Inflammatory macrophage treated with lipopolysaccharide for 4 hours (primary cell): Measurements from ENCODE around the gene CRAMP1.

ENCODE experiments used
- DNase-seq: peaks from one replicate; pipeline ENCODE4 v3.0.0-alpha.2; 2020

Gene CRAMP1

GRCh38 chr16:1723450-1724147, 111.4 kb downstream of the CRAMP1 start:
- DNase-seq: peak; percentile 52

DNA sequence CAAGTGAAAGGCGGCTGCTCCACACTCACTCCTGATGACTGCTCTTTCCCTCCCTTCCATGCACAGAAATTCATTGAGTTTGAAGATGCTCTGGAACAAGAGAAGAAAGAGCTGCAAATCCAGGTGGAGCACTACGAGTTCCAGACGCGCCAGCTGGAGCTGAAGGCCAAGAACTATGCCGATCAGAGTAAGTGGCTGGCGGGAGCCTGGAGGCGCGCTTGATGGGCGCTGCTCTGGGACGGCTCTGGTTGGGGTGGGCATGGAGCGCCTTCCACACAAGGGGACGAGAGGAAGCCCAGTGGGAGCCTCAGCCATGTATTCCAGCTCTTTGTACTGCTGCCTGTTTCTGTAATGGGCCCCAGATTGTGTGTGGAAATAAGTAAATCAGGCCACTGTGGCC, 112.3 kb downstream of the CRAMP1 start:
- DNase-seq: no peak

DNA sequence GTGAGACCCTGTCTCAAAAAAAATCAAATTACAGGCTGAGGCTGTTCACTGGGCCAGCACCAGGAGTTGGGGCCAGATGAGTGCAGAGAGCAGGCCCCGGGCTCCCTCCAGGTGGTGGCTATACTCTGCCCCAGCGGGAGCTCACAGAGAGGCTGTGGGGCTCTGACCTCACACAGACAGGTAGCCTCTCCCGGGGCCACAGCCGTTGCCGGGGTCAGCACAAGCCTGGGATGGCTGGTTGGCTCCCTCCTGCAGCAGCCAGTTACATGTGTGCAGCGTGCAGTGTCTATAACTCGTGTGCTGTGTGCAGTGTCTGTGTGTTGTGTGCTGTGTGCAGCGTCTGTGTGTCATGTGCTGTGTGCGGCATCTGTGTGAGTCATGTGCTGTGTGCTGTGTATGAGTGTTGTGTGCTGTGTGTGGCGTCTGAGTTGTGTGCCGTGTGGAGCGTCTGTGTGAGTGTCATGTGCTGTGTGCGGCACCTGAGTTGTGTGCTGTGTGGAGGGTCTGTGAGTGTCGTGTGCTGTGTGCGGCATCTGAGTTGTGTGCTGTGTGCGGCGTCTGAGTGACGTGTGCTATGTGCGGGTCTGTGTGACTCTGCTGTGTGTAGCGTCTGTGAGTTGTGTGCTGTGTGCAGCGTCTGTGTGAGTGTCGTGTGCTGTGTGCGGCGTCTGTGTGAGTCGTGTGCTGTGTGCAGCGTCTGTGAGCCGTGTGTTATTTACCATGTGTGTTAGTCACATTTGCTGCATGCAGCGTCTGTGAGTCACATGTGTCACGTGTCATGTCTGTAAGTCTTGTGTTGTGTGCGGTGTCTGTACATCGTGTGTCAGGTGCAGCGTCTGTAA, 114.7 kb downstream of the CRAMP1 start:
- DNase-seq: no peak
